Measurements from ENCODE around the gene RIOK1.
"Not testable (repeated sequence)": the region's sequence is repeated elsewhere in the genome, so short reads cannot be mapped to it uniquely, and the experiment has no call there.

GRCh38 chr6:7351916-7352315 is 37.7 kb upstream of the RIOK1 start:
- TF ChIP-seq, protein P1, sequence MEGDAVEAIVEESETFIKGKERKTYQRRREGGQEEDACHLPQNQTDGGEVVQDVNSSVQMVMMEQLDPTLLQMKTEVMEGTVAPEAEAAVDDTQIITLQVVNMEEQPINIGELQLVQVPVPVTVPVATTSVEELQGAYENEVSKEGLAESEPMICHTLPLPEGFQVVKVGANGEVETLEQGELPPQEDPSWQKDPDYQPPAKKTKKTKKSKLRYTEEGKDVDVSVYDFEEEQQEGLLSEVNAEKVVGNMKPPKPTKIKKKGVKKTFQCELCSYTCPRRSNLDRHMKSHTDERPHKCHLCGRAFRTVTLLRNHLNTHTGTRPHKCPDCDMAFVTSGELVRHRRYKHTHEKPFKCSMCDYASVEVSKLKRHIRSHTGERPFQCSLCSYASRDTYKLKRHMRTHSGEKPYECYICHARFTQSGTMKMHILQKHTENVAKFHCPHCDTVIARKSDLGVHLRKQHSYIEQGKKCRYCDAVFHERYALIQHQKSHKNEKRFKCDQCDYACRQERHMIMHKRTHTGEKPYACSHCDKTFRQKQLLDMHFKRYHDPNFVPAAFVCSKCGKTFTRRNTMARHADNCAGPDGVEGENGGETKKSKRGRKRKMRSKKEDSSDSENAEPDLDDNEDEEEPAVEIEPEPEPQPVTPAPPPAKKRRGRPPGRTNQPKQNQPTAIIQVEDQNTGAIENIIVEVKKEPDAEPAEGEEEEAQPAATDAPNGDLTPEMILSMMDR (IDR thresholded peaks at IDR 0.05), result not testable (repeated sequence)
- not testable (repeated sequence) for TF ChIP-seq EP300, POLR2A (IDR thresholded peaks at IDR 0.05)
